Renal pelvis (tissue), 12 donors: ENCODE results near the gene ZFP42. TPM values are rescaled to one million over a fixed set of nuclear protein-coding genes. Genes with fewer than 3 reads are reported as not detected.
A peak's percentile ranks its signal among the peaks of the same experiment; 100 is the strongest.
"Not testable (repeated sequence)": the region's sequence is repeated elsewhere in the genome, so short reads cannot be mapped to it uniquely, and the experiment has no call there.

ENCODE experiments used
- DNase-seq: peaks from one replicate; pipeline ENCODE4 v3.0.0-alpha.2; 2013
- long read RNA-seq, 16 experiments: transcript quantifications; one replicate each; lab custom pipeline, GENCODE V29; 2026
- polyA plus RNA-seq, 3 donors: library from polyadenylated mRNA; unstranded; fragments of 120-200 nt; gene quantifications; one replicate each; pipeline ENCODE4 v1.2.1, GENCODE V29; 2013; ENCODE audit not compliant: insufficient read length in 3 of 3

ZFP42 gene
- polyA plus RNA-seq = 1 to 10 TPM; 1.4 to 1.7 (median 1.5) TPM
- long read RNA-seq, donor 1 = 0 reads
- long read RNA-seq, donor 2 = 0 reads
- long read RNA-seq, donor 3 = 0 reads
- long read RNA-seq, donor 4, partial matches to known transcripts = 0 of 1 reads
- long read RNA-seq, donor 4, other reads (novel, unspliced or antisense) = 0 of 1 reads
- long read RNA-seq, donor 5, partial matches to known transcripts = 0 of 1 reads
- long read RNA-seq, donor 5, other reads (novel, unspliced or antisense) = 0 of 1 reads
- long read RNA-seq, donor 6 = 0 reads
- long read RNA-seq, donor 7, partial matches to known transcripts = 0 of 2 reads
- long read RNA-seq, donor 7, other reads (novel, unspliced or antisense) = 0 of 2 reads
- long read RNA-seq, donor 8 = 0 reads
- long read RNA-seq, donor 9, partial matches to known transcripts = 0 of 1 reads
- long read RNA-seq, donor 9, other reads (novel, unspliced or antisense) = 0 of 1 reads
- long read RNA-seq, donor 10 = 0 reads
- long read RNA-seq, donor 11 = 0 reads
- long read RNA-seq, donor 12 = 0 reads
- long read RNA-seq, donor 13, partial matches to known transcripts = 0 of 1 reads
- long read RNA-seq, donor 13, other reads (novel, unspliced or antisense) = 0 of 1 reads
- long read RNA-seq, donor 14 = 0 reads
- long read RNA-seq, donor 15 = 0 reads
- long read RNA-seq, donor 16, partial matches to known transcripts = 0 of 1 reads
- long read RNA-seq, donor 16, other reads (novel, unspliced or antisense) = 0 of 1 reads

- DNase-seq = no peak
These were observed at the start of gene ZFP42 for GRCh38 chr4:187995322-187996207. Gene ZFP42 (plus strand): TSS chr4:187995771. CDS start chr4:188002808, 7,037 bp downstream.

GRCh38 chr4:187961171-187961570 is 34.4 kb upstream of the ZFP42 start:
- no peak for DNase-seq

GRCh38 chr4:187961961-187962360 is 33.6 kb upstream of the ZFP42 start:
- DNase-seq = no peak

- DNase-seq = peak; percentile 7
These were observed 32.6 kb upstream of the ZFP42 start for GRCh38 chr4:187962926-187963325.

DNA sequence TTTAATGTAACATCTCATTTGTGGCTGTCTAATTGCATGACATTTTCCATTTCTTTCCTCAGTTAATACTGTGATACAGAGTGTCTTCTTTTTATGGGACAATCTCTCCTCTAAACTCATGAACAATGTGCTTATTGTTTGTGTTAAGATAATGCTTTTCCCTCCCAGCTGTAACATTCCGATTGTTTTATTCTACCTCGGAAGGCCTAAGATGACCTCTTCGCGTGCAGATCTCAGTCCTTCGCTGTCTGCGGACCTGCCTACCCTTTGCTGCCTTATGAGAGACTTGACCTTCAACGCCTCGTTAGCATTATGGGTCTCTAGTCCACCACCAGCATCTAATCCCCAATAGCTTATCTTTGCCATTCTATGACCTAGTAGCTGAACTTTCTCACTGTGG is 29.8 kb upstream of the ZFP42 start:
- no peak for DNase-seq

- no peak for DNase-seq
These were observed 23.4 kb upstream of the ZFP42 start for GRCh38 chr4:187972135-187972534.

GRCh38 chr4:187983746-187984145 is 11.8 kb upstream of the ZFP42 start:
- DNase-seq = no peak

GRCh38 chr4:187992971-187993370 is 2.6 kb upstream of the ZFP42 start:
- DNase-seq = no peak

DNA sequence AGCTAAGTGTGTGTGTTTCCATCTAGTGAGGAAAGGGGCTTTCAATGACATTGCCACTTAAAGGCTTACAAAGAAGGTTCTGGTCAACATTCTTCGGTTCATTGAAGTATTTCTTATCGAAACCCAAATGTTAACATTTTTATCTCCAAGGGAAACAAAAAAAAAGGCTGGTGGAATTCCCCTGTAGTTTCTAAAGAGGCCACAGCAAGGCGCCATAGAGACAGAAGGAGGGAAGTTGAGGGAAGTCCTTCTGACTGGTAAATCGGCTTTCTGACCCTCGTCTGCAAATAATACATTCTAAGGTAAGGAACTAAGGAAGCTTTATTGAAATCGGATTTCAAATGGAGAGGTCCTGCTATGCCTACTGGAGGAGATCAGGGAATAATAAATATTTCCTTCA is 1.7 kb upstream of the ZFP42 start:
- no peak for DNase-seq

GRCh38 chr4:187996502-187997177 is 1.1 kb downstream of the ZFP42 start:
- no peak for DNase-seq

- DNase-seq = not testable (repeated sequence)
These were observed 2.4 kb downstream of the ZFP42 start for GRCh38 chr4:187997991-187998390.

DNA sequence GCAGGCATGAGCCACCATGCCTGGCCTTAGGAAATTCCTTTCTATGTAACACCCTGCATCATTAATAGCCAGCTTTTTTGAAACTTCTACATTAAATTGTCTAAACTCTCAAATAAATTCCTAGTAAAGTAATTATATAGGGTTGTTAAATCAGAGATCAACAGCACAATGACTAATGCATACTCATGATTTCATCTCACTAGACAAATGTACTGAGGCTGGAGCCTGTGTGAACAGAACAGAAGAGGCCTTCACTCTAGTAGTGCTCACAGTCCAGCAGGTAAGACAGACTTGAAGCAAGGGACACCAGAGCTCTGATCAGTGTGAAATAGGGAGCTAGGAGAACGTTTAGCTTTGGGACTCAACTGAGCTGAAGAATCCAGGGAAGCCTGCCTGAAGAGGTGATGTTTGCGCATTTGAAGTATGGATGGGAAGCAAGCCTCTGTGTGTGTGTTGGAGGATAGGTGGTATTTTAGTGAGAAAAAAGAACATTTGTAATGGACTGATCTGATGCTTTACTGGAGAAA is 3.9 kb downstream of the ZFP42 start:
- no peak for DNase-seq

DNA sequence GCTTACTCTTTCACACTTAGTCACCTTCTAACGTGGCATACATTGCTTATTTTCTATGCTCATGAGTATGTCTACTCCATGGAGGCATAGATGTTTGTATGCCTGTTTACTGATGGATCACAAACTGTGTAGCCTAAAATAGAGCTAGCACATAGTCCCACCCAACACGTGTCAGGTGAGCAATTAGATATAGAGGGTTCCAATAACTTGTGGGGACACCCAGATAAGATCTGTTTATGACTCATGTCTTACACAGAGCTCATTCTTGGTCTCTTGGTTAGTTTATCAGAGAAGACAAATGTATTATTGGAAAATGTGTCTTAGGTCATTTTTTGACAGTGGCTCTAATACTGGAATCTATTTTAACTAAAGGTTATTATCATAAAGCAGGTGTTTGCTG is 6.8 kb downstream of the ZFP42 start:
- DNase-seq = no peak

GRCh38 chr4:188002751-188003150 is 7.2 kb downstream of the ZFP42 start:
- DNase-seq = no peak

DNA sequence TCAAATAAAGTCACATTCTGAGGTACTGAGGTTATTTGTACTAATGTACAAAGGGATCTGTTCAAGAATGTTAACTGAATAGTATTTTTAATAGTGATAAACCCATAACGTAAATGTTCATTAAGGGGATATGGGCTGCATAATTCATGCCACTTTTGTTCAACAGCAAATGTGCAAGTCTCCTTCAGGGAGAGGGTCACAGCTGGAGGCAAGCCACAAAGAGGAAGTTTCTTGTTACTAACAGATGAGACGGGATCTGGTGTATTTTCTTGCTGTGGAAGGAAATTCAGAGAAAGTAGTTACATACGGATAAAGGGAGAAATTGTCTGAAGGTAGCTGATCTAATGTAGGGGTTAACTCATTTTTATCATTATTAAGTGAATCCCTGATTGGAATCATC is 10.0 kb downstream of the ZFP42 start:
- DNase-seq = no peak

DNA sequence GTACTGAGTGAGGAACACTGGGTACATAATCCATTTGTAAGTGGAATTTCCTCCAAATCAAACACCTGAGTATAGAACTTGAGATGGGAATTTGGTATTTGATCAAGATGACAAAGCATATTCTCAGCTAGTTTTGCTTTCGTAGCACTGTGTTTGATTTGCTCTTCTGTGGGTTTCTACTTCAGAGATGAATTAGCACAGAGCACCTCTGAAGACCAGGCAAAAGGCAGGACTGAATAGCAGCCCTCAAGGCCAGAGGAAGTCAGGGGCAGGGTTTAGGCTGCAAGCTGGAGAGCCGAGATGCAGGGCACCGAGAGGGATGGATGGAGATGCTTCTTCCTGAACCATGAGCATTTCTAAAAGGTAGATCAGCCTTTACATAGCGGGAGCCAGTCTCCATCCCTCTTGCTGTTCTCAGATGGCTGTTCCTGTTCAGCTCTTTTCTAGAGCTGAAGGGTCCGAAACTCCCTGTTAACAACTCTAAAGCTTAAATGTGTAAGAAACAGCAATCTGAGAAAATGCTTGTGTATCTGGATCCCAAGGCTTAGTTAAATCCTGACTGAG is 10.8 kb downstream of the ZFP42 start:
- DNase-seq = no peak

DNA sequence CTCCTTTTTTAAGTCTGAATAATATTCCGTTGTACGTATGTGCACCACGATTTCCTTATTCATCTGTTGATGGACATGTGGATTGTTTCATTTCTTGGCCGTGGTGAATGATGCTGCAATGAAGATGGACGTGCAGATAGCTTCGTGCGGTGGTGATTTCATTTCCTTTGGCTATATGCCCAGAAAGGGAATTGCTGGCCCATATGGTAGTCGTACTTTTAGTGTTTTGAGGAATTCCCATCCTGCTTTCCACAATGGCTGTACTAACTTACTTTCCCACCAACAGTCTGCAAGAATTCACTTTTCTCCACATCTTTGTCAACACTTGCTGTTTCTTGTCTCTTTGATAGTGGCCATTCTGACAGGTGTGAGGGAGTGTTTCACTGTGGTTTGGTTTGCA is 12.8 kb downstream of the ZFP42 start:
- DNase-seq = no peak

DNA sequence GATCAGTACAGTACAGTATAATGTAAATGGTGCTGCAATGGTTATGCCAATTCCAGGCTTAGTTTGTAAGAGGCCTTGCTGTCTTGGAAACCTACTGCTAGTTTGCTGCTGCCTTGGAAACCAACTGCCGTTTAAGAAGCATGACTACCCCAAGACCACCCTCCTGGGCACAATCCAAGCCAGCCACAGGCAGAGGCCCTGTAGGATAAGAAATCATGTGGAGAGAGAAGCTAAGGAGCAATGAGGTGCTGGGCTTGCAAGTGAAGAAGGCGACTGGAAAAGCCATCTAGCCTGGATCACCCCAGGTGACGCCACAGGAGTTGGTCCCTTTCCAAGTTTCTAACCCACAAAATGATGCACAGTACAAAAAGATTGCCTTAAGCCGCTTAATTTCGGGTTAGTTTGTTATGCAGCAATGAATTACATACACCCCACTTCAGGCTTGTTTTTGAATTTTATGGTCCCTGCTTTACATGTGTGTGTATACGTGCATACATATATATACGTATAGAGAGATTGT is 16.9 kb downstream of the ZFP42 start:
- DNase-seq = no peak

GRCh38 chr4:188015025-188015940 is 19.7 kb downstream of the ZFP42 start:
- no peak for DNase-seq

- DNase-seq = no peak
These were observed 21.2 kb downstream of the ZFP42 start for GRCh38 chr4:188016754-188017153.
